Measurements from ENCODE around the gene PKNOX1.
"Not testable (repeated sequence)": the region's sequence is repeated elsewhere in the genome, so short reads cannot be mapped to it uniquely, and the experiment has no call there.

DNA sequence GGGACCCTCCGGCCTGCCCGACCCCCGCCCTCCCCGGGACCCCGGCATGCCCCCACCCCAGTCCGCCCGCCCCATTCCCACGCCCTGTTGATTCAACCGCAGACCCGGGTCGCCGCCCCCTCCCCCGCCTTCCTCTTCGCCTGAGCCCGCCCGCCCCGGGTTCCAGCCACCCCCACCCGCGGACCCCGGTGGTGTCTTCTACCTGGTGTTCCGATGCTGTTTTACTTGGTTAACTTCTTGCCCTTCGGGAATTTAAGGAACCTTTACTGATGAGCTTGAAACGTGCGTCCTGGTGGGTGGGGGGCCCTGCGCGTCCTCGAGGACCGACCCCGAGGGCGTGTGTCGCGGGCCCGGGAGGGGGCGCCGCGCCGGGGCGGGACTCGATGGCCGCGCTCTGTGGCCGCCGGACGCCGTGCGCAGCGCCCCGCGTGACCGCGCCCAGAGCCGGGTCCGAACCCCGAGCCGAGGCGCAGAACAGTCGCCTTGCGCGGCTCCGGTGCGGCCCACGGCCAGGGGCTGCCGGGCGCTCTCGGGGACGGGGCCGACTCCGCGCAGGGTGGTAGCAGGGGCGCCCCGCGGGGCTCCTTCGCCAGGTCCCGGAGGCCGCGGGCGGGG lies 101.8 kb downstream of the PKNOX1 start:
- TF ChIP-seq POLR2A (IDR thresholded peaks at IDR 0.05): not testable (repeated sequence)
- TF ChIP-seq, protein P1, sequence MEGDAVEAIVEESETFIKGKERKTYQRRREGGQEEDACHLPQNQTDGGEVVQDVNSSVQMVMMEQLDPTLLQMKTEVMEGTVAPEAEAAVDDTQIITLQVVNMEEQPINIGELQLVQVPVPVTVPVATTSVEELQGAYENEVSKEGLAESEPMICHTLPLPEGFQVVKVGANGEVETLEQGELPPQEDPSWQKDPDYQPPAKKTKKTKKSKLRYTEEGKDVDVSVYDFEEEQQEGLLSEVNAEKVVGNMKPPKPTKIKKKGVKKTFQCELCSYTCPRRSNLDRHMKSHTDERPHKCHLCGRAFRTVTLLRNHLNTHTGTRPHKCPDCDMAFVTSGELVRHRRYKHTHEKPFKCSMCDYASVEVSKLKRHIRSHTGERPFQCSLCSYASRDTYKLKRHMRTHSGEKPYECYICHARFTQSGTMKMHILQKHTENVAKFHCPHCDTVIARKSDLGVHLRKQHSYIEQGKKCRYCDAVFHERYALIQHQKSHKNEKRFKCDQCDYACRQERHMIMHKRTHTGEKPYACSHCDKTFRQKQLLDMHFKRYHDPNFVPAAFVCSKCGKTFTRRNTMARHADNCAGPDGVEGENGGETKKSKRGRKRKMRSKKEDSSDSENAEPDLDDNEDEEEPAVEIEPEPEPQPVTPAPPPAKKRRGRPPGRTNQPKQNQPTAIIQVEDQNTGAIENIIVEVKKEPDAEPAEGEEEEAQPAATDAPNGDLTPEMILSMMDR (IDR thresholded peaks at IDR 0.05): not testable (repeated sequence)
